ENCODE results near the gene NT5C2.

GRCh38 chr10:103079946-103080345 is 113.1 kb downstream of the NT5C2 start:
- no peak for TF ChIP-seq POLR2A (IDR thresholded peaks at IDR 0.05)
- TF ChIP-seq, protein P1, sequence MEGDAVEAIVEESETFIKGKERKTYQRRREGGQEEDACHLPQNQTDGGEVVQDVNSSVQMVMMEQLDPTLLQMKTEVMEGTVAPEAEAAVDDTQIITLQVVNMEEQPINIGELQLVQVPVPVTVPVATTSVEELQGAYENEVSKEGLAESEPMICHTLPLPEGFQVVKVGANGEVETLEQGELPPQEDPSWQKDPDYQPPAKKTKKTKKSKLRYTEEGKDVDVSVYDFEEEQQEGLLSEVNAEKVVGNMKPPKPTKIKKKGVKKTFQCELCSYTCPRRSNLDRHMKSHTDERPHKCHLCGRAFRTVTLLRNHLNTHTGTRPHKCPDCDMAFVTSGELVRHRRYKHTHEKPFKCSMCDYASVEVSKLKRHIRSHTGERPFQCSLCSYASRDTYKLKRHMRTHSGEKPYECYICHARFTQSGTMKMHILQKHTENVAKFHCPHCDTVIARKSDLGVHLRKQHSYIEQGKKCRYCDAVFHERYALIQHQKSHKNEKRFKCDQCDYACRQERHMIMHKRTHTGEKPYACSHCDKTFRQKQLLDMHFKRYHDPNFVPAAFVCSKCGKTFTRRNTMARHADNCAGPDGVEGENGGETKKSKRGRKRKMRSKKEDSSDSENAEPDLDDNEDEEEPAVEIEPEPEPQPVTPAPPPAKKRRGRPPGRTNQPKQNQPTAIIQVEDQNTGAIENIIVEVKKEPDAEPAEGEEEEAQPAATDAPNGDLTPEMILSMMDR (IDR thresholded peaks at IDR 0.05 in 4 of 5, conservative IDR thresholded peaks at IDR 0.05 in 1 of 5) = no peak
